Stimulated activated CD8-positive, alpha-beta memory T cell treated with anti-CD3 and anti-CD28 coated beads, Interleukin-4, amount 100 ng/mL, for 4 hours (primary cell): ENCODE results near the gene DNAJC18.

Source experiments
- DNase-seq, 2 donors: peaks; one replicate each; pipeline ENCODE4 v3.0.0-alpha.2; 2020; ENCODE audit warnings: low read depth in 2 of 2, low spot score in 1 of 2

Gene DNAJC18

DNA sequence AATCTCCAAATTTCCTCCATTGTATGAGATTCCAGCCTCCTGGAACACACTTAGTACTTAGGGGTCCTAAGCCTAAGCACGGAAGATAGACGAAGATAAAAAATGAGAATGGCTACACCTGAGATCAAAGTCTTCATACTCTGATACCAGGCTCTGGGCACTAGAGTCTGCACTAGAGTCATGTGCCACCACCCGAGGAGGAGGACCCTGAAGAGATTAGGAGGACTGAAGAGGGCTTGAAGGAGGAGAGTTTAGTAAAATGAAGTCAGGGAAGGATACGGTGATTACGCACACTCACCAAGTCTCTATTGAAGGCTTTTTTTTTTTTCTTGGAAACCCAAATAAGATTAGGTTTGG, 34.9 kb downstream of the DNAJC18 start:
- no peak for DNase-seq

DNA sequence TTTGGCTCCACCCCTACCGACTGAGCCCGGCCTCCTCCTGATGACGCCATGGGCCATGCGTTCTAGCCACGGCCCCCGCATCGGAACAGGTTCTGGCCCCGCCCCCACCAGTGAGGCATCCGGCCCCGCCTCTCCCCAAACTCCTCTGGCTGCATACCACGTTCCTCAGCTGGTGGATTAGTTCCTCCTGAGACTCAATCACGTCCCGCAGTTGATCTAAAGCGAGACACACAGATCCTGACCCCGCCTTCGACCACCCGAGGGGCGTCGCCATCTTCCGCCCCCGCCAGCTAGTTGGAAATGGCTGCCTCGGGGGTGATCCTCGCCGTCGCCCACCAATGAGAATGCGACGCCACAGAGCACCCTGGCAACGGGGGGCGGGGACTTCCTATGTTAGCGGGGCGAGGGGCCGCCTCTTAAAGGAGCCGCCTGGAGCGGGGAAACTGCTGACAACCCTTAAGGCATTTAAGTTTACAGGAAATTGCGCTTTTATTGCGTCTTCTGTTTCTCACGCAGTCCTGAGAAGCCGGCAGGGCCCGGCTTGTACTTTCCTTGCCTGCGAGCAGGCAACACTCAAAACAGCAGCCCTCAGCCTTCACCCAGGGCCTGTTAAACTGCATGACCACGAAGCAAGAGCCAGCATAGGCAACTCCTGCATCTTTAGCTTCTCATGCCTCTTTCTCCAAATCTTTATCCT, 35.4 kb downstream of the DNAJC18 start, which contains the start of gene SPATA24:
SPATA24 (minus strand) TSS at position 303 of the 697 bp plus-strand sequence; CDS start at position 274, 29 bp downstream.
- DNase-seq: peak; percentile 96 to 97

DNA sequence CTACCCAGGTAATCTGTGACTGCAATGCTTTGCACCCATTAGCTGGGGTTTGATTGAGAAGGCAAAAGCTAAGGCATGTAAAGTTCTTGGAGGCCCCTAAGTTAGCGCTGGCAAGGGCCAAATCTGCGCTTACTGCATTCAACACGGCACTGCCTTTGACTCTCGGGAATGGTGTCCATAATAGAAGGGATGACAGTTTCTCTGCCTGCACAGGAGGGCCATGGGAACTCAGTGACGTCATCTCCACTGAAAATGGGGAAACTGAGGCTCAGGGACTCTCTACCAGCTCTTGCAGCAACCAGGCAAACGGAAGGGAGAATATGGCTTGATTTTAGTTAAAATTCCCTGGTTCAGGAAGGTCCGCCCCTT, 35.9 kb downstream of the DNAJC18 start:
- no peak for DNase-seq

DNA sequence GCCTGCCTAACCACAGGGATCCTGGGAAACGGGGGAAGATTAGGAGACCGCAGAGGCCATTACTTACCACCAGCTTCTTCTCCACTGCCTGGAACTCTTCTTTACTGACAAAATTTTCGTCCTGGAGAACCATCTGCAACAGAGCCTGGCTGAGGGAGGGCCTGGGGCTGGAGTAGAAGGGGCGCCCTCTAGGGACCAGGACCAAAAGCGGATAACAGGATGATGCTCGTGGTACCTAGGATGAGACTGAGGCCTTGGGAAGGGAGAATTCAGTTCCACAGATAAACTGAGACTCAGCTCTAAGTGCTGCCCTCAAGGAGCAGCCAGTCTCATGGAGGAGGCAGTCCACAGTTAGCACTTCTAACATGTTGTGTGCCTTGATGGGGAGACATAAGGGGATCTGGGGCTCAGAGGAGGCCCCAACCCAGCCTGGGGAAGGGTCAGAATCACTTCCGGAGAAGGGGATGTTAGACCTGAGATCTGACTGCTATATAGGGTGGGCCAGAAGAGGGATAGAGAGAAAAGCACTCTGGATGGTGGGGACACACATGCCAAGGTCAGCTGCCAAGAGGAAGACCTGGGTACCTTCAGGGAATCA, 36.7 kb downstream of the DNAJC18 start:
- no peak for DNase-seq

DNA sequence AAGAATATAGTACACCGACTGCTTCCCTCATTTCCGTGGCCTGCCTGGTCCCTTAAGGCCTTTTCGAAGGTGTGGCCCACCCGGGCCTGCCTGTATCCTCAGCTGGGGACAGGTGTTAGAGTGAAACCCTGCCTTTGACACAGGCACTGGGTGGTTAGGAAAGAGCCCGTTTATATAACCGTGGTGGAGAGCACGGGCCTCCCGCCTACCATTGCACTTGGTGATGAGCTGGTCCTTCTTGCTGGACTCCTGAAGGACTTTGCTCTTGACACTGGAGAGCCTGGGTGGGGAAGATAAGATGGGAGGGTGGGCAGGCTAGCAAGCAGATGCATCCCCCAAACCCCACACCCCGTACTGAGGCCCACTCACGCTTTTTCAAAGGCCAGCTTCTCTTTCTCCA, 37.8 kb downstream of the DNAJC18 start:
- DNase-seq: no peak

DNA sequence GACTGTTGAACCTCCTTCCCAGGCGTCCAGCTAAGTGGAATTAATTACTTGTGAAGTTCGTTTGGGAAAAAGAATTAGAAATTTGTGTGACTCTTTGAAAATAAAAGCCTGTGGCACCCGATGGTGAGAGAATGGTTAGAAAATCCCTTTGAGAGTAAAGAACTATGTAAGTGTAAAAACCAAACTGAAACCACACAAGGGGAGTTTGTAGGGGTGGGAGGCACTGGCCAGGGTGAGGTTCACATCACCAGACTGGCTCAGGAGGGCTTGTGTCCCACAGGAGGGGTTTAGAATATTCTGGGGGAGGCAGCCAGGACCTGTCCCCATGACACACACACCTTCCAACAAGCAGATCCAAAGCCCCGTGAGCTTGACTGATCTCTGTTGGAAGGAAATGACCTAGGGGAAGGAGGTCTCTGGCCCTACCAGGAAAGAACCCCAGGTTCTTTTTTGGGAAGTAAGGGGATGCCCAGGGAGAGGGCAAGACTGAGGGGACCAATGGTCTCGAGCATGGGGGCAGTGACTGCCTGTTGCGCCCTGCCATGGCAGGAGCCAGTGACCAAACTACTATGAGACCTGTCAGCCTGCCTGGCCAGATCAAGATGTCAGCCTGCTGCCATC, 39.7 kb downstream of the DNAJC18 start:
- DNase-seq: no peak

DNA sequence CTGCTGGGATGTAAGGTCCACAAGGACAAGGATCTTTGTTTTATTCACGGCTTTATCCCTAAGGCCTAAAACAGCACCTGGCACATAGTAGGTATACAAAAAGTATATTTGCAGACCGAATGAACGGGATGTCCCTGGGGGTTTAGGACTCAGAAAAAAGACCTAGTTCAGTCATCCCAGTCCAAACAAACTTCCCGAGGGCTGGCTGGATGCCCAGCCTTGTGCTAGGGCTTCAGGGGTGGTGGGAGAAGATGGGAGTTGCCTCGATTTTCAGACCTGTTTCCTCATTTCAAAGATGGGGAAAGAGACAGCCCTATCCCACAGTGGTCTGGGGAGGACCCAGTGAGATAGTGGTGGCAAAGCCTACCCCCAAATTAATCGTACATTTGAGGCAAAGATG, 41.4 kb downstream of the DNAJC18 start:
- no peak for DNase-seq

DNA sequence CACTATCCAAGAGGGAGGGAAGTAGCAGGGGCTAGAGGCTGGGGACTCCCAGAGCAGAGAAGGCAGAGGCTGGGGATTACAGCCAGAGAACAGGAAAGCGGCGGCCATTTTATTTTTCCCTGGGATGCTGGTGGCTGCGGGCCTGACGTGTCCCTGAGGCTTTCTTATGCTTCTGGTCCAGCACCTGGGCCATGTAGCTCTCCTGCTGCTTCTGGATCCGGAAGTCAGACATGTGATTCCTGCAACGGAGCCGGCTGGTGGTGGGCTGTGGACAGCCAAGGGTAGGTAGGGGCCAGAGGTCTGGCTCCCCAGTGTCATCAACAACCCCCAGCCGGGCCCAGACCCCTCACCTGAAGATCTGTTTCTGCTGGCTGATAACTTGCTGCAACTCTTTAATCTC, 42.6 kb downstream of the DNAJC18 start:
- no peak for DNase-seq

DNA sequence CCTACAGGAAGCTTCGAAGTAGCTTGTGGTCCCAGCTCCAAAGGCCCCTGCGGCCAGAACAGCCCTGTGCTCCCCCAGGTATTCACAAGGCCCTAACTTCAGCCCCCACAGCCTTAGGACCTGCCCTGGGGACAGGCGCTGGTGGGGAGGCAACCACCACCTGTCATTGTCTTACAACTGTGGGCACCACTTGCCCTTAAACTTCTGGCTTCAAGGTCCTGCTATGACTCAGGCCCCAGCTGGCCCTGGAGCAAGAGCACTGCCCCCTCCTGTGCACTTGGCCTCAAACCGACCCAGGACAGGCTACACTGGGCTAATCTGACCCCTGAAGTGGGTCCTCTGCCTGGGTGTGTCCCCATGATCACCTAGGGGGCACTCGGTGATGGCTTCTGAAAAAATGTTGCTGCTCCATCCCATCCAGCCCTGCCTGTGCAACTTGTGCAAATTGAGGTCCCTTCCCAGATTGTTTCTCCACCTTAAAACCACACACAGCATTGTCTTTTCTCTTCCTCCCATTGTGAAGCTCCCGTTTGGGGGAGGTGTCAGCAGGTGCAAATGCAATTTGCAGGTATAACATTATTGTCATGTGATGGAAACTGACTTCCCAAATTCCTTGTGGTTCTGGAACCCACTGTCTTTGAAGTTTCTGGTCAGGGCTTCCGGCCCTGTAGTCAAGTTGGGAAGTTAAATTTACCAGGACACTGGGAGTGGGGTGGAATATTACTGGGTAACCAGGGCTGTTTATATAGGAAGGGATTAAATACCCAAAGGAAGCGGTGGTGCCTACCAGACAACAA, 43.3 kb downstream of the DNAJC18 start:
- DNase-seq: no peak

DNA sequence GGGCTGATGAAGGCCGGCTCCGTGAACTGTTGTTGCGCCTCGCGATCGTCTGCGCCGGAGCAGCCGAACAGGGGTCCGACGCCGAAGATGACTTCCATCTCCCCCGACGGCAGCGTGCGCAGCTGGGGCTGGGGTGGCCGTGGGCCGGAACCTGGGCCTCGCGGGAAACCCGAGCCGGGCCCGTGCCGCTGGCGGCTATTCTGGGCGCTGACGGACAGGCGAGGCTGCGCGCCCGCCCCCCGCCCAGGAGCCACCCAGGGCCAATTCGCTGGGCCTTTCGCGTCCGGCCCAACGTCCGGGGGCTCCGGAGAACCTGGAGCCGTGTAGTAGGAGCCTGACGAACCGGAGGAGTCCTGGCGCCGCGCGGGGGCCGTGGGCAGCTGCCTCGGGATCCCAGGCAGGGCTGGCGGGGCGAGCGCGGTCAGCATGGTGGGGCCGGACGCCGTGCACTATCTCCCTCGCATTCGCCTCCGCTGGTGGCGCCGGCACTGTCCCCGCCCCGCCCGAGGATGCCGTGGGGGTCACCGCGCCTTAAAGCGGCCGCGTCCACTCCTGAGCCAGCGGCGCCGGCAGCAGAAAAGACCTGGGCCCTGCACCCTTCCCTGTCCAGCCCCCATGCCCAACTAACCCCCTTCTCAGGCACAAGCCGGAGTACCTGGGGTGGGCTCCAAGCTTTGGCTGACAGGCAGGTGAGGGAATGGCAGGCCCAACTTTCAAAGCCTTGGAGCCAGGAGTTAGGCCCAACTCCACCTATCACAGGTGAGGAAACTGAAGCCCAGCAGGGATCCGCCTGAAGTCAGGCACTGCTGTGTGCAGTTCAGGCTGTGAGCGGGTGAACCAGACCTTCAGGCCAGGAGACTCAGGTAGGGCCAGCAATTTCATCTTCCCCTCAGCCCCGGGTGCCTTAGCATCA, 44.4 kb downstream of the DNAJC18 start, which contains the start of gene PROB1:
PROB1 (minus strand) TSS at position 451 of the 913 bp plus-strand sequence; CDS start at position 428, 23 bp downstream.
- DNase-seq: no peak

DNA sequence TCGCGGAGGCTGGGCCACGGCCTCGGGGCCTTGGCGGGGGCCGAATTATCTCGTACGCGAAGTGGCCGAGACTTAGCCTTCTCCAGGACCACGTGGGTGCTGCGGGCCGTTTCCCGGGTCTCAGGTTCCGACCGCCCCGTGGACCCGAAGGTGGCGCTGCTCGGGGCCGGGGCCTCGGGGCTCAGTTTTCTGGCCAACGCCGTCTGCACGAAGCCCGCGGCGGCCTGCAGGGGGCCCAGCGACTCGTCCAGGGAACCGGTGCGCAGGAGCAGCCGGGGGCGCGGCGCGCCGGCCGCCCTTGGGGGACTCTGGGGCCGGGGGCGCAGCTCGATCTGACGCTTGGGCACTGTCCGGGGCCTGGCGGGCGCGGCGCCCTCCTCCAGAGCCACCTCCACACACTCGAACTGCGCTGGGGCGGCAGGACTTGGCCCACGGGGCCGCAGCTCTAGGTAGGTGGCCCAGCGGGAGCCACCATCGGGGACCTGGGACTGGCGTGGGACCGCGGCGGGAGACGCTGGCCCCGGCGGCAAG, 45.1 kb downstream of the DNAJC18 start:
- DNase-seq: no peak

DNA sequence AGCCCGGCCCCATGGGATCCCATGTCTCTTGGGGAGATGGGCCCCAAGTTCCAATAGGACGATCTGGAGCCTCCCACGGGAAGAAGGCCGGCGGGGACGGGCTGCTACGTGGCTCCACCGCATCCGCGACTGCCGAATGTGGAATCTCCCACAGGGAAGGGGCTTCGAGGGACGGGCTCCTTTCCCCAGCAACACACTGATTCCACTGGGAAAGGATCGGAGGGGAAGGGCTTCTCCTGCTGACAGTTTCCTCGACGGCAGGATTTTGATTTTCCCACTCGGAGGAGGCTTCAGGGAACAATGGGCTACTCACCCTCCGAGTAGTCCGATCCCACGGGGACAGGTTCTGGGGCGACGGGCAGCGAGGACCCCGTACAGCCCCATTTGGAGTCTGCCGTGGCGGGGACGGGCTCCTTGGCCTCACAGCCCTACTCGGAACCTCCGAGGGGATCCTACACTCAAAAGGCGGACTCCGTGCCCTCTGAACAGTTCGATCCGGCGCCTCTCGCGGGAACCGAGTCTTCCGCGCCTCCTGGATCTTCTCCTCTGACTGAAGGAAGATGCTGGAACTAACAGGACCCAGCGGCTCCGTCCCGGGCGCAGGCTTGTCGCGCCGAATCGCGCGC, 45.7 kb downstream of the DNAJC18 start:
- DNase-seq: no peak

DNA sequence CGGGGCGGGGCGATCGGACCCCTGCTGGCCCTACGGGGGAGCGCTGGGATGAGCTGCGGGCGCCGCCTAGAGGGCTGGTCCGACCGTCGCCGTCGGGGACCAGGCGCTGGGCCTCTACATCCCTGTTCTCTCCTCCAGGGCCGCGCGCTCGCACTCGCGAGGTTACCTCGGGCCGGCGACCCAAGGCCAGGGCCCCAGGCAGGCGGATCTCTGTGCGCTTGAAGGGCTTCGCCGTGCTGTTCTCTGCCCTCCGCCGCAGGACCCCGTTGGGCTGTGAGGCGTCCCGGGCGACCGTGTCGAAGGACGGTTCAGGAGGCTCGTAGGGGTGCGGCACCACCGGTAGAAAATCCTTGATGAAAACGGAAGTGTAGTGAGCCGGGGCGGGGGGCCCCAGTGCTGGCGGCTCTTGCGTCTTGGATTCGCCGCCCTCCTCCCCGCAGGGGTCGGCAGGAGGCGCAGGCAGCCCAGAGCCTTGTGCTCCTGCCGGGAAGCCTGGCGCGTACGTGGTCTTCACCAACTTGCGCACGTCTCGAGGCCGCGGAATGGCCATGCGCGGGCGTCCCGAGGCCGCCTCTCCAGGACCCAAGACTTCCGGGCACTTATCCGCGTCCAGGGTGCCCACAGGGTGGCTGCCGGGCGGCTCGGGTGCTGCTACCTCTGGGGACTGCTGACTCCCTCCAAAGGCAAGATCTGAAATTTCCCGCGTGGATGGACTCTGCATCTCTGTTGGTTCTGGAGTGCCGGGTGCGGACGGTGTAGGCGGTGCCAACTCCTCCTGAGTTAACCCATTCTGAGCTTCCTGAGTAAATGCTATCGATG, 46.4 kb downstream of the DNAJC18 start:
- peak; percentile 46 to 50 for DNase-seq

DNA sequence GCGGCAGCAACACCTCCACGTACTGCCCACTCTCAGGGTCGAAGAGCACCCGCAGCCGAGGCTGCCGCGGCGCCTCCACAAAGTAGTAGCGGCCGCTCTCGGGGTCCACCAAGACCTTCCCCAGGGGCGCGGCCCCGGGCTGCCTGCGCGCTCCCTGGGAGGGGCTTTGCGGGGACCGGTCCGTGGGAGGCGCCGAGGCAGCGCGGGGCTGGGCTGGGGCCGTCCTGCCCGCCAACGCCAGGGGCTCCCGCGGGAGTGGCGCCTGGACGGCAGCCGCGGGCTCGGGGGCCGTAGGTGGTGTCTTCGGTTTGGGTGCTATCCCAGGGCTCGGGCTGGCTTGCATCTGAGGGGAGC, 47.0 kb downstream of the DNAJC18 start:
- DNase-seq: no peak

DNA sequence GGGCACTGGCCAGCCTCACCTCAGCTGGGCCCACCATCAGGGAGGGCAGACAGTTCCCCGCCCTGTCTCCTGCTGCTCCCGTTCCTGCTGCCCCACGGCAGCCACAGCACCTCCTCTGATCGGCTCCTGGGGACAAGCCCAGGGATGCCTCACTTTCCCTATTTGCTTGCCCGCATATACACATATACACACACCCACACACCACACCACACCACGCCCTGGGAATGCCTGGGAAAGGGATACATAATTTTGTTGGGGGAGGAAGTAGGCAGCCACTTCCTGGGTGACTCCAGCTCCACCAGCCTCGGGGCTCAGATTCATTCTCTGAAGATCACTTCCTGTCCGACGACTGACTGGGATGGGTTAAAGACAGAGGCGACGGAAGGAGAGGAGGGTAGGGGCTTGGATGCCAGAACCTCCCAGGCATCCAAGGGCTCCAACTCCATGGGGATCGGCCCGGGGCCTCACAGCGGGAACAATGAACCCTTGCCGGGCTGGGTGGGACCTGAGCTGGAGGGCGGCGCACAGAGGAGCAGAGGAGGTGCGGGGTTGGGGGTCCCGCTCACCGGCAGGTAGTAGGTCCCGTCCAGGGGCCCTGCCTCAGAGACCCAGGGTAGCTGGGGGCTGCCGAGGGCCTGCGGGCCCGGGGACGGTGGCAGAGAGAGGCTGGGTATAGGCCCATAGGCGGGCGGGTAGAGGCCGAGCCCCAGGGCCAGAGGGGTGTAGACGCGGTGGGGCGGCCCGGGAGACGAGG, 47.6 kb downstream of the DNAJC18 start:
- DNase-seq: no peak

DNA sequence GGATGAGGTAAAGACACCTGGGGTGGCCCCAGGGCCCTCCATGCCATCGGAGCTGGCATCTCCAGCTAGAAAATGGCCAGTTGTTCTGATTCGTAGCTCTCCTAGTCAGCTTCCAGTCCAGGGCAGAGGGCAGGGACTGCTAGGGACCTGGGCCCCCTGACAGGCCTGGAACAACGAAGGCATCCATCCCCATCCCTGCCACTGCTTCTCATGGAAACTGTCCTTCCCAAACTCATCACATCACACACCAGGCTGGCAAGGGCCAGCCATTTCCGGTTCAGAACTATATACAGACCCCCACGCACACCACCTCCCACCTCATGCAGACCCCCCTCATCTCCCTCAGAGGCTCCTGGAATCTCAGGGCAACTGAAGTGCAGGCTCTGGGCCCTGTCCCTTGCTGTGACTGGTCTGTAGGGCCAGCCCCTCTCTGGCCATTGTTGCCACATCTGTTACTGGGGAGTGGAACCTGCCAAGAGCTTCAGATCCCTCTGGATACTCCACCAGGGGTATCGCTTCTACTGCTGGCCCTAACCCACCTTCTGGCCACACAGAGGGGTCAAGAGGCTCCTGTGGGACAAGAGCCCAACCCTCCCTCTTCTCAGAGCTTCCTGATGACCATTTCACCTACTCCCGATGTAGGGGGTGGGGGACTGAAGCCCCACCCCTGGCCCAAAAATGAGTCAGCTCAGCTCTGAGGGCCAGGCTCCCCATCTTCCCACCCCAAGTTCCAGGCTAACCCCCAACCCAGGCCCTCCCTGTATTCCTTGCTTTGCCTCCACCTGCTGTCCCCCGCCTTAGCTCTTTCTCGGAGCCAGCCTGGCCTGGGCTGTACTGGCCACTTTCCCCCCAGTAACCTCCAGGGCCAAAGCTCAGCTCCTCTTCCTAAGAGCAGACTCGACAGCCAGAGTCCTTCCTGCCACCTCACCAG, 48.4 kb downstream of the DNAJC18 start:
- DNase-seq: no peak
